ENCODE results near the gene VPS33A. TPM values are rescaled to one million over a fixed set of nuclear protein-coding genes. Genes with fewer than 3 reads are reported as not detected.

VPS33A gene
- total RNA-seq, 1 donor from 2014 or later, result 49.2 TPM

DNA sequence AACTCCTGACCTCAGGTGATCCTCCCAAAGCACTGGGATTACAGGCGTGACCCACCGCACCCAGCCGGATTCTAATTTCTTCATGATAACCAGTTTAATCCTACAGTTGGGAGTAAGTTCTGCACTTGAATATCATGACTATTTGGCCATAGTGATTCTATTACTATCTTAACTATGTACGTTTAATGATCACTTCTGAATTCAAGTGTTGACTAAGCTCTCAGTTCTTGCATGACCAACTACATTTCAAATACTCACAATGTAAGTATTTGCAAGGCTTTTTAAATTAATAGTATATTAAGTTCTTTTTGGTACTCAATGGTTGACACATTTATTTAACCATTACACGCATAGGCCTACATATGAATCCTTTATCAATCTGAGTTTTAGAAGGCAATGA lies 17.4 kb upstream of the VPS33A start:
- Mint-ChIP-seq H3K9me3 (ENCODE audit: unreplicated experiment) (no peaks in the 10 kb centered on the region), H3K27ac (ENCODE audit: unreplicated experiment) (no peak overlapping the region), H3K4me1 (ENCODE audit: low read depth, unreplicated experiment) (no peaks in the 10 kb centered on the region), H3K27me3 (ENCODE audit: unreplicated experiment) (no peaks in the 10 kb centered on the region), H3K36me3 (ENCODE audit: unreplicated experiment) (no peaks in the 10 kb centered on the region), H3K4me3 (ENCODE audit: unreplicated experiment) (no peak overlapping the region)
- no peak for DNase-seq
- TF ChIP-seq, protein P1, sequence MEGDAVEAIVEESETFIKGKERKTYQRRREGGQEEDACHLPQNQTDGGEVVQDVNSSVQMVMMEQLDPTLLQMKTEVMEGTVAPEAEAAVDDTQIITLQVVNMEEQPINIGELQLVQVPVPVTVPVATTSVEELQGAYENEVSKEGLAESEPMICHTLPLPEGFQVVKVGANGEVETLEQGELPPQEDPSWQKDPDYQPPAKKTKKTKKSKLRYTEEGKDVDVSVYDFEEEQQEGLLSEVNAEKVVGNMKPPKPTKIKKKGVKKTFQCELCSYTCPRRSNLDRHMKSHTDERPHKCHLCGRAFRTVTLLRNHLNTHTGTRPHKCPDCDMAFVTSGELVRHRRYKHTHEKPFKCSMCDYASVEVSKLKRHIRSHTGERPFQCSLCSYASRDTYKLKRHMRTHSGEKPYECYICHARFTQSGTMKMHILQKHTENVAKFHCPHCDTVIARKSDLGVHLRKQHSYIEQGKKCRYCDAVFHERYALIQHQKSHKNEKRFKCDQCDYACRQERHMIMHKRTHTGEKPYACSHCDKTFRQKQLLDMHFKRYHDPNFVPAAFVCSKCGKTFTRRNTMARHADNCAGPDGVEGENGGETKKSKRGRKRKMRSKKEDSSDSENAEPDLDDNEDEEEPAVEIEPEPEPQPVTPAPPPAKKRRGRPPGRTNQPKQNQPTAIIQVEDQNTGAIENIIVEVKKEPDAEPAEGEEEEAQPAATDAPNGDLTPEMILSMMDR (IDR thresholded peaks at IDR 0.05; ENCODE audit: partially characterized antibody, unreplicated experiment), result no peak

- H3K4me1 Mint-ChIP-seq (ENCODE audit: low read depth, unreplicated experiment), result no peaks in the 10 kb centered on the region
- H3K4me3 Mint-ChIP-seq (ENCODE audit: unreplicated experiment), result no peak overlapping the region
- no peaks in the 10 kb centered on the region for H3K36me3 Mint-ChIP-seq (ENCODE audit: unreplicated experiment)
- H3K27me3 Mint-ChIP-seq (ENCODE audit: unreplicated experiment), result no peaks in the 10 kb centered on the region
- TF ChIP-seq, protein P1 (IDR thresholded peaks at IDR 0.05; ENCODE audit: partially characterized antibody, unreplicated experiment), result no peak
- no peaks in the 10 kb centered on the region for H3K9me3 Mint-ChIP-seq (ENCODE audit: unreplicated experiment)
- DNase-seq, result no peak
- no peak overlapping the region for H3K27ac Mint-ChIP-seq (ENCODE audit: unreplicated experiment)
Observed at GRCh38 chr12:122282061-122282460, 15.8 kb upstream of the VPS33A start.

DNA sequence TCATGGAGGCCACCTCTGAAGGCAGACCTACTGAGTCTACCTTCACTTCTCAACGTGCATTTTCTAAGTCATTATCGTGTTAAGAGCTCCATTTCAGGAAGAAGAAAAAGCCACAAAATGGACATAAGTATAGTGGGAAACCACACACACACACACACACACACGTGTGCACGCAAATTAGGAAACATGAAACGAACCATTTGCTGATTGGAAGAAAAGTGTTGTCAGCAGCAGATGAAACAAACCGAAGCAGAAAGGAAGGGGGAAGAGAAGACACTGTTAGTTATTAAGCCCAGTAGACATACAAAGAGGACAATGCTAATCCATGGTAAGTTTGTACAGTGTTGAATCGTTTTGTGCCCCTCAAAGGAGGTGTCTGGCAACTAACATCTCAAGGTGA lies 9.9 kb upstream of the VPS33A start:
- no peaks in the 10 kb centered on the region for H3K27me3 Mint-ChIP-seq (ENCODE audit: unreplicated experiment)
- no peak for DNase-seq
- H3K36me3 Mint-ChIP-seq (ENCODE audit: unreplicated experiment), result no peaks in the 10 kb centered on the region
- H3K9me3 Mint-ChIP-seq (ENCODE audit: unreplicated experiment), result peaks cover 1% of the 10 kb centered on the region
- H3K4me3 Mint-ChIP-seq (ENCODE audit: unreplicated experiment), result no peak overlapping the region
- H3K27ac Mint-ChIP-seq (ENCODE audit: unreplicated experiment), result no peak overlapping the region
- H3K4me1 Mint-ChIP-seq (ENCODE audit: low read depth, unreplicated experiment), result no peaks in the 10 kb centered on the region
- TF ChIP-seq, protein P1 (IDR thresholded peaks at IDR 0.05; ENCODE audit: partially characterized antibody, unreplicated experiment), result no peak

- H3K9me3 Mint-ChIP-seq (ENCODE audit: unreplicated experiment), result peaks cover 1% of the 10 kb centered on the region
- no peaks in the 10 kb centered on the region for H3K27me3 Mint-ChIP-seq (ENCODE audit: unreplicated experiment)
- no peak overlapping the region for H3K4me3 Mint-ChIP-seq (ENCODE audit: unreplicated experiment)
- H3K27ac Mint-ChIP-seq (ENCODE audit: unreplicated experiment), result no peak overlapping the region
- H3K4me1 Mint-ChIP-seq (ENCODE audit: low read depth, unreplicated experiment), result no peaks in the 10 kb centered on the region
- no peaks in the 10 kb centered on the region for H3K36me3 Mint-ChIP-seq (ENCODE audit: unreplicated experiment)
- DNase-seq, result no peak
- TF ChIP-seq, protein P1 (IDR thresholded peaks at IDR 0.05; ENCODE audit: partially characterized antibody, unreplicated experiment), result no peak
Observed at GRCh38 chr12:122275459-122275858, 9.2 kb upstream of the VPS33A start.

DNA sequence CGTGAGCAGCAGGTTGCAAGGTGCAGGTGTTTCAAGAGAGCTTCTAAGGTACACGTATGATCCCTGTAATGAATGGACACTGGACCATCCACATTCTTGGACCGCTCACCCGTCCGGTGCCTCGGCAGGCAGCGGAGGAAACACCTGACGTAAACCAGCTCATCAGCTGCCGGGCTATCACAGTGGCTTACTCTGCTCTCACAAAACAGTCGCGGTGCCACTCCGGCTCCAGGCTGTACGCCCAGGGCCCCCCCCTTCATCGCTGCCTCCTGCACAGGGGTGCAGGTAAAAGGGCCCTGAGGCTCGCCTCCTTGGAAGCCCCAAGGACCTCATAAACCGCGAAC lies 436 bp downstream of the VPS33A start:
- Mint-ChIP-seq H3K9me3 (ENCODE audit: unreplicated experiment) (peaks cover 13% of the 10 kb centered on the region), H3K27me3 (ENCODE audit: unreplicated experiment) (peaks cover 16% of the 10 kb centered on the region), H3K4me3 (ENCODE audit: unreplicated experiment) (peak overlapping the region; percentile 97), H3K27ac (ENCODE audit: unreplicated experiment) (peak overlapping the region; percentile 97), H3K36me3 (ENCODE audit: unreplicated experiment) (peaks cover 4% of the 10 kb centered on the region), H3K4me1 (ENCODE audit: low read depth, unreplicated experiment) (peaks cover 4% of the 10 kb centered on the region)
- TF ChIP-seq, protein P1 (IDR thresholded peaks at IDR 0.05; ENCODE audit: partially characterized antibody, unreplicated experiment), result no peak
- no peak for DNase-seq
